ENCODE results near the gene CRIP3. TPM values are rescaled to one million over a fixed set of nuclear protein-coding genes. Genes with fewer than 3 reads are reported as not detected.

The CRIP3 gene
- total and polyA plus RNA-seq, 2 of the 13 experiments (the other 11 are each of a cell fraction or from before 2014, with no cell fraction given): 6.3 to 9.3 TPM

DNA sequence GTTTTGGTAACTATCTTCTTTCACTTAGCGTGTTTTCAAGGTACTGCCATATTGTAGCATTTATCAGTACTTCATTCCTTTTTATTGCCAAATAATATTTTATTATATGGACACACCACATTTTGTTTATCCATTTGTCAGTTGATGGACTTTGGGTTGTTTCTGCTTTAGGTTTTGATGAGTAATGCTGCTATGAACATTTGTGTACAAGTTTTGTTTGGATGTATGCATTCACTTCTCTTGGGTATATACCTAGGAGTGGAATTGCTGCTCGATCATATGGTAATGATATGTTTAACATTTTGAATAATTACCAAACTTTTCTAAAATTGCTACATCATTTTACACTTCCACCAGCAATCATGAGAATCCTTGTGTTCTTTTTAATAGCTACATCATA, 16.9 kb downstream of the CRIP3 start (continued):
- TF ChIP-seq ATF7 (IDR thresholded peaks at IDR 0.05) (no peak), ATF7 (CRISPR knock-in tag; IDR thresholded peaks at IDR 0.05) (no peak), ARID3A (IDR thresholded peaks at IDR 0.05; ENCODE audit: low read depth, low read length) (no peak)

- Histone ChIP-seq H3K9ac (ENCODE audit: insufficient read depth, low read depth, low read length) (peak overlapping the region; percentile 74), H3K4me2 (ENCODE audit: low read depth, low read length) (peak overlapping the region; percentile 72), H4K20me1 (ENCODE audit: insufficient read depth, low read length) (no peaks in the 10 kb centered on the region), H3K9me3 (ENCODE audit: low read length) (no peaks in the 10 kb centered on the region), H3K27me3 (ENCODE audit: control insufficient read depth in 1 of 2, insufficient read depth in 2 of 2, low read length in 2 of 2) (no peaks in the 10 kb centered on the region), H3K4me3 (replicated peaks in 1 of 3; ENCODE audit: insufficient read depth in 1 of 3, low read depth in 2 of 3, low read length in 3 of 3) (peak overlapping the region in 1 of 3 experiments; percentile 18; a peak in 1 of 6 replicates), H3K79me2 (ENCODE audit: insufficient read depth, low read length) (no peaks in the 10 kb centered on the region), H3K27ac (ENCODE audit: extremely low read length, insufficient read depth, low read length) (peak overlapping the region; percentile 96), H3K36me3 (replicated peaks in 1 of 2; ENCODE audit: control insufficient read depth in 1 of 2, insufficient read depth in 2 of 2, low read length in 2 of 2) (no peaks in the 10 kb centered on the region), H3K4me1 (ENCODE audit: insufficient read depth, low read length) (peaks cover 96% of the 10 kb centered on the region), H2AFZ (ENCODE audit: low read length) (no peak overlapping the region)
- 3% methylated on average over 6 of the region's 6 CpGs for WGBS (ENCODE audit: low lambda C conversion rate)
- in situ Hi-C loops (cut with HindIII; ENCODE audit: extremely low pct_ligation_motif_present, low pct_unique_long_range_greater_than_20kb): no loop called here
- ATAC-seq (peak; percentile 91), DNase-seq (ENCODE audit: low spot score) (peak; percentile 97), FAIRE-seq (peak; percentile 98)
- CTCF ChIA-PET (ENCODE audit: low intra/inter-chr PET ratio, low total read pairs): interaction anchor here (1.5 kb wide), 1 partner anchor 43 kb away, joined by 4 read pairs; no protein-coding TSS in a partner anchor
- intact Hi-C loops (cut with micrococcal nuclease; ENCODE audit: unreplicated experiment): loop anchor here (2.0 kb wide), 3 partner anchors 22 to 38 kb away; no protein-coding TSS in a partner anchor
- BruUV-seq (replicated peaks): no TSS peak
- POLR2A ChIA-PET: interaction anchor here (0.5 to 8.3 kb wide), 15 partner anchors 9 to 509 kb away, joined by 3 to 314 read pairs (median 4); partner anchors contain the start of genes CRIP3, DNPH1 and ZNF318
- TF ChIP-seq RBAK (CRISPR knock-in tag; IDR thresholded peaks at IDR 0.05): no peak
- TF ChIP-seq CC2D1A (CRISPR knock-in tag; IDR thresholded peaks at IDR 0.05): no peak
- TF ChIP-seq, protein P1, sequence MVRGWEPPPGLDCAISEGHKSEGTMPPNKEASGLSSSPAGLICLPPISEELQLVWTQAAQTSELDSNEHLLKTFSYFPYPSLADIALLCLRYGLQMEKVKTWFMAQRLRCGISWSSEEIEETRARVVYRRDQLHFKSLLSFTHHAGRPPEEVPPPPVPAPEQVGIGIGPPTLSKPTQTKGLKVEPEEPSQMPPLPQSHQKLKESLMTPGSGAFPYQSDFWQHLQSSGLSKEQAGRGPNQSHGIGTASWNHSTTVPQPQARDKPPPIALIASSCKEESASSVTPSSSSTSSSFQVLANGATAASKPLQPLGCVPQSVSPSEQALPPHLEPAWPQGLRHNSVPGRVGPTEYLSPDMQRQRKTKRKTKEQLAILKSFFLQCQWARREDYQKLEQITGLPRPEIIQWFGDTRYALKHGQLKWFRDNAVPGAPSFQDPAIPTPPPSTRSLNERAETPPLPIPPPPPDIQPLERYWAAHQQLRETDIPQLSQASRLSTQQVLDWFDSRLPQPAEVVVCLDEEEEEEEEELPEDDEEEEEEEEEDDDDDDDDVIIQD (CRISPR knock-in tag; IDR thresholded peaks at IDR 0.05; ENCODE audit: low read depth): no peak; the same call in 1 of the 2 replicates
- TF ChIP-seq ZKSCAN8 (CRISPR knock-in tag; IDR thresholded peaks at IDR 0.05; ENCODE audit: borderline replicate concordance): peak; percentile 52; the same call in 1 of the 2 replicates
- TF ChIP-seq BCL3 (CRISPR knock-in tag; IDR thresholded peaks at IDR 0.05): no peak; the same call in 1 of the 2 replicates
- TF ChIP-seq TBX3 (IDR thresholded peaks at IDR 0.05; ENCODE audit: borderline replicate concordance): peak; percentile 79; the same call in 1 of the 2 replicates
- TF ChIP-seq ZNF296 (CRISPR knock-in tag; conservative IDR thresholded peaks at IDR 0.05): no peak
- TF ChIP-seq, protein P2, sequence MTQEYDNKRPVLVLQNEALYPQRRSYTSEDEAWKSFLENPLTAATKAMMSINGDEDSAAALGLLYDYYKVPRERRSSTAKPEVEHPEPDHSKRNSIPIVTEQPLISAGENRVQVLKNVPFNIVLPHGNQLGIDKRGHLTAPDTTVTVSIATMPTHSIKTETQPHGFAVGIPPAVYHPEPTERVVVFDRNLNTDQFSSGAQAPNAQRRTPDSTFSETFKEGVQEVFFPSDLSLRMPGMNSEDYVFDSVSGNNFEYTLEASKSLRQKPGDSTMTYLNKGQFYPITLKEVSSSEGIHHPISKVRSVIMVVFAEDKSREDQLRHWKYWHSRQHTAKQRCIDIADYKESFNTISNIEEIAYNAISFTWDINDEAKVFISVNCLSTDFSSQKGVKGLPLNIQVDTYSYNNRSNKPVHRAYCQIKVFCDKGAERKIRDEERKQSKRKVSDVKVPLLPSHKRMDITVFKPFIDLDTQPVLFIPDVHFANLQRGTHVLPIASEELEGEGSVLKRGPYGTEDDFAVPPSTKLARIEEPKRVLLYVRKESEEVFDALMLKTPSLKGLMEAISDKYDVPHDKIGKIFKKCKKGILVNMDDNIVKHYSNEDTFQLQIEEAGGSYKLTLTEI (CRISPR knock-in tag; conservative IDR thresholded peaks at IDR 0.05): no peak
- no peak for TF ChIP-seq ZNF33A (CRISPR knock-in tag; IDR thresholded peaks at IDR 0.05; ENCODE audit: borderline replicate concordance)
Observed at GRCh38 chr6:43290905-43291355, 17.7 kb downstream of the CRIP3 start.
